SK-N-SH treated with all-trans-retinoic acid at 6 μM for 48 hours (cell line): Measurements from ENCODE around the gene KLRF1.

Source experiments
- ATAC-seq: fragments of 200-7000 bp; cut with Tn5 transposase; 3 replicates; pipeline ENCODE4 v1.9.1; 2020; ENCODE audit warnings: mild to moderate bottlenecking, moderate library complexity
- ARNTL ChIP-seq: fragments of 450-650 bp; formaldehyde crosslinking; IDR thresholded peaks from 2 replicates; pipeline ENCODE4 v1.5.0; 2020; ENCODE audit warnings: low read depth, mild to moderate bottlenecking, moderate library complexity, borderline replicate concordance
- BACH2 ChIP-seq: fragments of 250-450 bp; sonication (Bioruptor Pico); IDR thresholded peaks from 2 replicates; pipeline ENCODE4 v1.9.0; 2021; ENCODE audit warnings: mild to moderate bottlenecking, borderline replicate concordance
- CSDC2 ChIP-seq: fragments of 250-450 bp; sonication (Bioruptor Pico); IDR thresholded peaks from 2 replicates; pipeline ENCODE4 v1.5.0; 2020; ENCODE audit warnings: mild to moderate bottlenecking, moderate library complexity
- ESRRG ChIP-seq: fragments of 250-450 bp; sonication (Bioruptor Pico); IDR thresholded peaks from 2 replicates; pipeline ENCODE4 v1.6.1; 2021; ENCODE audit warnings: mild to moderate bottlenecking
- GLIS3 ChIP-seq: fragments of 250-450 bp; sonication (Bioruptor Pico); IDR thresholded peaks from 2 replicates; pipeline ENCODE4 v1.5.0; 2020; ENCODE audit warnings: mild to moderate bottlenecking, moderate library complexity
- ISL1 ChIP-seq: fragments of 250-450 bp; sonication (Bioruptor Pico); IDR thresholded peaks from 2 replicates; pipeline ENCODE4 v2.1.2; 2022; ENCODE audit warnings: mild to moderate bottlenecking, moderate library complexity
- OSR1 ChIP-seq: fragments of 250-450 bp; sonication (Bioruptor Pico); IDR thresholded peaks from 2 replicates; pipeline ENCODE4 v1.8.0; 2022; ENCODE audit warnings: moderate library complexity, mild to moderate bottlenecking, inconsistent platforms
- RARB ChIP-seq: fragments of 250-450 bp; sonication (Bioruptor Pico); IDR thresholded peaks from 2 replicates; pipeline ENCODE4 v1.8.0; 2021; ENCODE audit warnings: mild to moderate bottlenecking, moderate library complexity
- SNAI2 ChIP-seq: fragments of 250-450 bp; sonication (Bioruptor Pico); IDR thresholded peaks from 2 replicates; pipeline ENCODE4 v1.5.0; 2020; ENCODE audit warnings: mild to moderate bottlenecking, moderate library complexity
- TCF4 ChIP-seq: fragments of 250-450 bp; sonication (Bioruptor Pico); IDR thresholded peaks from 2 replicates; pipeline ENCODE4 v1.8.0; 2021; ENCODE audit warnings: mild to moderate bottlenecking, moderate library complexity, borderline replicate concordance
- TOX ChIP-seq: fragments of 250-450 bp; sonication (Bioruptor Pico); IDR thresholded peaks from 2 replicates; pipeline ENCODE4 v1.8.0; 2021; ENCODE audit warnings: mild to moderate bottlenecking, moderate library complexity, borderline replicate concordance
- ZC3H10 ChIP-seq: fragments of 250-450 bp; sonication (Bioruptor Pico); IDR thresholded peaks from 2 replicates; pipeline ENCODE4 v1.5.1; 2021; ENCODE audit warnings: mild to moderate bottlenecking, moderate library complexity
- ZFP3 ChIP-seq: fragments of 250-450 bp; sonication (Bioruptor Pico); IDR thresholded peaks from 2 replicates; pipeline ENCODE4 v1.5.0; 2020; ENCODE audit warnings: mild to moderate bottlenecking, moderate library complexity
- ZFP30 ChIP-seq: fragments of 450-650 bp; formaldehyde crosslinking; IDR thresholded peaks from 2 replicates; pipeline ENCODE4 v1.5.0; 2022; ENCODE audit warnings: mild to moderate bottlenecking, moderate library complexity
- ZNF70 ChIP-seq: fragments of 450-650 bp; formaldehyde crosslinking; IDR thresholded peaks from 2 replicates; pipeline ENCODE4 v1.5.0; 2020; ENCODE audit warnings: mild to moderate bottlenecking, moderate library complexity
- ZNF8 ChIP-seq: fragments of 450-650 bp; formaldehyde crosslinking; IDR thresholded peaks from 2 replicates; pipeline ENCODE4 v1.5.0; 2020; ENCODE audit warnings: mild to moderate bottlenecking, moderate library complexity
- TF ChIP-seq, protein P1 (sequence below): fragments of 250-450 bp; sonication (Bioruptor Pico); IDR thresholded peaks from 2 replicates; pipeline ENCODE4 v1.5.0; 2020; ENCODE audit warnings: mild to moderate bottlenecking, moderate library complexity
- TF ChIP-seq, protein P2 (sequence below): fragments of 250-450 bp; sonication (Bioruptor Pico); IDR thresholded peaks from 2 replicates; pipeline ENCODE4 v1.8.0; 2020; ENCODE audit warnings: mild to moderate bottlenecking, moderate library complexity, borderline replicate concordance
- TF ChIP-seq, protein P3 (sequence below): fragments of 250-450 bp; sonication (Bioruptor Pico); IDR thresholded peaks from 2 replicates; pipeline ENCODE4 v1.5.1; 2020; ENCODE audit warnings: low read depth, mild to moderate bottlenecking, moderate library complexity
- TF ChIP-seq, protein P4 (sequence below): fragments of 250-450 bp; sonication (Bioruptor Pico); IDR thresholded peaks from 2 replicates; pipeline ENCODE4 v1.5.1; 2021; ENCODE audit warnings: mild to moderate bottlenecking, moderate library complexity
- TF ChIP-seq, protein P5 (sequence below): fragments of 250-450 bp; sonication (Bioruptor Pico); IDR thresholded peaks from 2 replicates; pipeline ENCODE4 v1.8.0; 2021; ENCODE audit warnings: low read depth, mild to moderate bottlenecking, moderate library complexity, borderline replicate concordance

The KLRF1 gene

DNA sequence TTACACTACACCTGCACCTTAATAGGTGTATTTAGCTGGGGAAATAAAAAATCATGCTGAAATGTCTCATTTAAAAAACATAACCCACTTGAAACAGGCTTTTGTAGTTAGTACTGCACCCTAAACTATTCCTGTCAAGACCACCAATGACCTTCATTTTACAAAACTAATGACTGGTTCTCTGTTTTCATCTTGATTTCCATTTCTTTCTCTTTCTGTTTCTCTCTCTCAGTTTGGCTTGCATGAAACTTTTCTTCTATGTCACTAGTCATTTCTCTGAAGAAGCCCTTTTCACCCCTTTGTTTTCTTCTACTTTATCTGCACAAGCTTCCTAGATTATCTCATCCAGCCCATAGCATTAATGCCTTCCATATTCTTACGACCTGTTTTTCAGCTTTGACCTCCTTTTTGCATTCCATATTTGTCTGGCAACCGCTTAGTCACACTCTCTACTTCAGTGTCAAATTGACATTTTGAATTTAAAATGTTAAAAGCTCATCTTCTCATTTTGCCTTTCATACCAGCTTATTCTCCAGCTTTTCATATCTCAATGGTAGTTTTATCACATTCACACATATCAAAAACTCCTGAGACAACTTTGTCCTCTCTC, 32.7 kb upstream of the KLRF1 start:
- TF ChIP-seq, protein P1, sequence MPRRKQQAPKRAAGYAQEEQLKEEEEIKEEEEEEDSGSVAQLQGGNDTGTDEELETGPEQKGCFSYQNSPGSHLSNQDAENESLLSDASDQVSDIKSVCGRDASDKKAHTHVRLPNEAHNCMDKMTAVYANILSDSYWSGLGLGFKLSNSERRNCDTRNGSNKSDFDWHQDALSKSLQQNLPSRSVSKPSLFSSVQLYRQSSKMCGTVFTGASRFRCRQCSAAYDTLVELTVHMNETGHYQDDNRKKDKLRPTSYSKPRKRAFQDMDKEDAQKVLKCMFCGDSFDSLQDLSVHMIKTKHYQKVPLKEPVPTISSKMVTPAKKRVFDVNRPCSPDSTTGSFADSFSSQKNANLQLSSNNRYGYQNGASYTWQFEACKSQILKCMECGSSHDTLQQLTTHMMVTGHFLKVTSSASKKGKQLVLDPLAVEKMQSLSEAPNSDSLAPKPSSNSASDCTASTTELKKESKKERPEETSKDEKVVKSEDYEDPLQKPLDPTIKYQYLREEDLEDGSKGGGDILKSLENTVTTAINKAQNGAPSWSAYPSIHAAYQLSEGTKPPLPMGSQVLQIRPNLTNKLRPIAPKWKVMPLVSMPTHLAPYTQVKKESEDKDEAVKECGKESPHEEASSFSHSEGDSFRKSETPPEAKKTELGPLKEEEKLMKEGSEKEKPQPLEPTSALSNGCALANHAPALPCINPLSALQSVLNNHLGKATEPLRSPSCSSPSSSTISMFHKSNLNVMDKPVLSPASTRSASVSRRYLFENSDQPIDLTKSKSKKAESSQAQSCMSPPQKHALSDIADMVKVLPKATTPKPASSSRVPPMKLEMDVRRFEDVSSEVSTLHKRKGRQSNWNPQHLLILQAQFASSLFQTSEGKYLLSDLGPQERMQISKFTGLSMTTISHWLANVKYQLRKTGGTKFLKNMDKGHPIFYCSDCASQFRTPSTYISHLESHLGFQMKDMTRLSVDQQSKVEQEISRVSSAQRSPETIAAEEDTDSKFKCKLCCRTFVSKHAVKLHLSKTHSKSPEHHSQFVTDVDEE (CRISPR knock-in tag) = no peak
- TF ChIP-seq, protein P2, sequence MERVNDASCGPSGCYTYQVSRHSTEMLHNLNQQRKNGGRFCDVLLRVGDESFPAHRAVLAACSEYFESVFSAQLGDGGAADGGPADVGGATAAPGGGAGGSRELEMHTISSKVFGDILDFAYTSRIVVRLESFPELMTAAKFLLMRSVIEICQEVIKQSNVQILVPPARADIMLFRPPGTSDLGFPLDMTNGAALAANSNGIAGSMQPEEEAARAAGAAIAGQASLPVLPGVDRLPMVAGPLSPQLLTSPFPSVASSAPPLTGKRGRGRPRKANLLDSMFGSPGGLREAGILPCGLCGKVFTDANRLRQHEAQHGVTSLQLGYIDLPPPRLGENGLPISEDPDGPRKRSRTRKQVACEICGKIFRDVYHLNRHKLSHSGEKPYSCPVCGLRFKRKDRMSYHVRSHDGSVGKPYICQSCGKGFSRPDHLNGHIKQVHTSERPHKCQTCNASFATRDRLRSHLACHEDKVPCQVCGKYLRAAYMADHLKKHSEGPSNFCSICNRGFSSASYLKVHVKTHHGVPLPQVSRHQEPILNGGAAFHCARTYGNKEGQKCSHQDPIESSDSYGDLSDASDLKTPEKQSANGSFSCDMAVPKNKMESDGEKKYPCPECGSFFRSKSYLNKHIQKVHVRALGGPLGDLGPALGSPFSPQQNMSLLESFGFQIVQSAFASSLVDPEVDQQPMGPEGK (CRISPR knock-in tag) = no peak
- TF ChIP-seq TOX (CRISPR knock-in tag) = no peak
- TF ChIP-seq CSDC2 (CRISPR knock-in tag) = no peak
- TF ChIP-seq SNAI2 (CRISPR knock-in tag) = no peak
- TF ChIP-seq, protein P3, sequence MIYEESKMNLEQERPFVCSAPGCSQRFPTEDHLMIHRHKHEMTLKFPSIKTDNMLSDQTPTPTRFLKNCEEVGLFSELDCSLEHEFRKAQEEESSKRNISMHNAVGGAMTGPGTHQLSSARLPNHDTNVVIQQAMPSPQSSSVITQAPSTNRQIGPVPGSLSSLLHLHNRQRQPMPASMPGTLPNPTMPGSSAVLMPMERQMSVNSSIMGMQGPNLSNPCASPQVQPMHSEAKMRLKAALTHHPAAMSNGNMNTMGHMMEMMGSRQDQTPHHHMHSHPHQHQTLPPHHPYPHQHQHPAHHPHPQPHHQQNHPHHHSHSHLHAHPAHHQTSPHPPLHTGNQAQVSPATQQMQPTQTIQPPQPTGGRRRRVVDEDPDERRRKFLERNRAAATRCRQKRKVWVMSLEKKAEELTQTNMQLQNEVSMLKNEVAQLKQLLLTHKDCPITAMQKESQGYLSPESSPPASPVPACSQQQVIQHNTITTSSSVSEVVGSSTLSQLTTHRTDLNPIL (CRISPR knock-in tag) = no peak
- TF ChIP-seq ZNF8 = no peak
- TF ChIP-seq ISL1 = no peak
- no peak for TF ChIP-seq TCF4 (CRISPR knock-in tag)
- TF ChIP-seq ARNTL (CRISPR knock-in tag) = no peak
- no peak for TF ChIP-seq ZNF70 (CRISPR knock-in tag)
- TF ChIP-seq GLIS3 = no peak
- TF ChIP-seq, protein P4, sequence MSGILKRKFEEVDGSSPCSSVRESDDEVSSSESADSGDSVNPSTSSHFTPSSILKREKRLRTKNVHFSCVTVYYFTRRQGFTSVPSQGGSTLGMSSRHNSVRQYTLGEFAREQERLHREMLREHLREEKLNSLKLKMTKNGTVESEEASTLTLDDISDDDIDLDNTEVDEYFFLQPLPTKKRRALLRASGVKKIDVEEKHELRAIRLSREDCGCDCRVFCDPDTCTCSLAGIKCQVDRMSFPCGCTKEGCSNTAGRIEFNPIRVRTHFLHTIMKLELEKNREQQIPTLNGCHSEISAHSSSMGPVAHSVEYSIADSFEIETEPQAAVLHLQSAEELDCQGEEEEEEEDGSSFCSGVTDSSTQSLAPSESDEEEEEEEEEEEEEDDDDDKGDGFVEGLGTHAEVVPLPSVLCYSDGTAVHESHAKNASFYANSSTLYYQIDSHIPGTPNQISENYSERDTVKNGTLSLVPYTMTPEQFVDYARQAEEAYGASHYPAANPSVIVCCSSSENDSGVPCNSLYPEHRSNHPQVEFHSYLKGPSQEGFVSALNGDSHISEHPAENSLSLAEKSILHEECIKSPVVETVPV = no peak
- no peak for TF ChIP-seq BACH2 (CRISPR knock-in tag)
- no peak for TF ChIP-seq ZFP3 (CRISPR knock-in tag)
- no peak for TF ChIP-seq RARB (CRISPR knock-in tag)
- no peak for TF ChIP-seq ZFP30 (CRISPR knock-in tag)
- TF ChIP-seq OSR1 (CRISPR knock-in tag) = no peak
- ATAC-seq = no peak

DNA sequence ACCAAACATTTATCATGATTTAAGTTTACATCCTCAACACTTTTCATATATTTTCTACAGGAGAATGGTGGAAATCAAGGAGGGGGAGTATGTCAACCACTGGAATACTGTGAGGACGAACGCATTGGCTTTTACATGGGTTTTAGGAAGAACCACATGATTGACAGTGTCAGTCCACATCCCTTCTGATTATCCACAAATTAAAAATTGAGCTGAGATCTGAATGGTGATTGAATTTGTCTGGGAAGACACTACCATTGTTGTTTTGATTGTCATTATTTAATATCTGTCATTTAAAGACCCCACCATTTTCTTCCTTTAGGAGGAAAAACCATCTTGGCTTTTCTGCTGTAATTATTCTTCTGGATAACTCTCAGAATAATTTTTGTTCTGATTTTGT, 31.3 kb upstream of the KLRF1 start:
- no peak for TF ChIP-seq OSR1 (CRISPR knock-in tag)
- TF ChIP-seq, protein P5, sequence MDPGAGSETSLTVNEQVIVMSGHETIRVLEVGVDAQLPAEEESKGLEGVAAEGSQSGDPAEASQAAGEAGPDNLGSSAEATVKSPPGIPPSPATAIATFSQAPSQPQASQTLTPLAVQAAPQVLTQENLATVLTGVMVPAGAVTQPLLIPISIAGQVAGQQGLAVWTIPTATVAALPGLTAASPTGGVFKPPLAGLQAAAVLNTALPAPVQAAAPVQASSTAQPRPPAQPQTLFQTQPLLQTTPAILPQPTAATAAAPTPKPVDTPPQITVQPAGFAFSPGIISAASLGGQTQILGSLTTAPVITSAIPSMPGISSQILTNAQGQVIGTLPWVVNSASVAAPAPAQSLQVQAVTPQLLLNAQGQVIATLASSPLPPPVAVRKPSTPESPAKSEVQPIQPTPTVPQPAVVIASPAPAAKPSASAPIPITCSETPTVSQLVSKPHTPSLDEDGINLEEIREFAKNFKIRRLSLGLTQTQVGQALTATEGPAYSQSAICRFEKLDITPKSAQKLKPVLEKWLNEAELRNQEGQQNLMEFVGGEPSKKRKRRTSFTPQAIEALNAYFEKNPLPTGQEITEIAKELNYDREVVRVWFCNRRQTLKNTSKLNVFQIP (CRISPR knock-in tag) = no peak
- no peak for ATAC-seq

DNA sequence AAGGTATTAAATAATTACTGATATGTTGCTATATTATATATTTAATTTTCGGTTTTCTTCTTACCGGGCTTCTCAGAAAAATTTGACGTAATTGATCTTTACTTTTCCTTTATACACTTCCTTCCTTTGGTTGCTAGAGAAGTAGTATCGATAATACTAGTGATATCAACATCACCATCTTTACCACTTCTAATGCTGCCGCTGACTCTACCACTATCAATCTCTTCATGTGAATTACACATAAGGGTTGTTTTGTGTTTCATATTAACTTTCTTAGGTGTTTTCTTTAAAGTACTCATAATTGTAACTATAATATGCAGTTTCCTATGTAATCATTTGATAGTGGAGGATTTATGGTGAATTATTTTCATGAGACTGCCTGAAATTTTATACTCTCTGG, 30.9 kb upstream of the KLRF1 start:
- ATAC-seq = no peak
- TF ChIP-seq, protein P3 (CRISPR knock-in tag) = no peak
- TF ChIP-seq ZFP3 (CRISPR knock-in tag) (no peak), ARNTL (CRISPR knock-in tag) (no peak), ZFP30 (CRISPR knock-in tag) (no peak), TOX (CRISPR knock-in tag) (no peak), ZC3H10 (no peak), ISL1 (no peak), SNAI2 (CRISPR knock-in tag) (no peak), CSDC2 (CRISPR knock-in tag) (no peak), ESRRG (no peak), ZNF70 (CRISPR knock-in tag) (no peak)
- TF ChIP-seq, protein P1 (CRISPR knock-in tag) = no peak
- TF ChIP-seq, protein P4 = no peak
